HG02973 (cell line): Measurements from ENCODE around the gene FAHD1.

Experiments
- ATAC-seq: cut with Tn5 transposase; IDR thresholded peaks from one replicate; pipeline ENCODE4 v1.9.1; 2021; ENCODE audit warnings: moderate library complexity; ENCODE audit not compliant: unreplicated experiment

The FAHD1 gene

GRCh38 chr16:1826691-1827573, at the start of gene FAHD1, which contains the start of gene HAGH:
FAHD1 (plus strand) TSS chr16:1827206; CDS start chr16:1827239, 33 bp downstream.
HAGH (minus strand) TSS chr16:1826825; CDS start chr16:1826787, 38 bp downstream.
- peak; percentile 75 for ATAC-seq

- no peak for ATAC-seq
Measured at GRCh38 chr16:1777375-1778199, 49.4 kb upstream of the FAHD1 start.

GRCh38 chr16:1778200-1779179, 48.5 kb upstream of the FAHD1 start:
- no peak for ATAC-seq

GRCh38 chr16:1779234-1779701, 47.7 kb upstream of the FAHD1 start:
- no peak for ATAC-seq

GRCh38 chr16:1779741-1780676, 47.0 kb upstream of the FAHD1 start:
- ATAC-seq = no peak

GRCh38 chr16:1780677-1781072, 46.3 kb upstream of the FAHD1 start:
- ATAC-seq = no peak

GRCh38 chr16:1781254-1781653, 45.8 kb upstream of the FAHD1 start:
- no peak for ATAC-seq

GRCh38 chr16:1781758-1782407, 45.1 kb upstream of the FAHD1 start:
- ATAC-seq = peak; percentile 9

- ATAC-seq = peak; percentile 70
Measured at GRCh38 chr16:1782408-1783264, 44.4 kb upstream of the FAHD1 start, which contains the start of the genes NUBP2 and SPSB3. NUBP2 (plus strand) TSS chr16:1782960; CDS start chr16:1783021, 61 bp downstream. SPSB3 (minus strand) TSS chr16:1782571; CDS start chr16:1781483, 1,088 bp downstream.

GRCh38 chr16:1784977-1785845, 41.8 kb upstream of the FAHD1 start:
- ATAC-seq = no peak

- no peak for ATAC-seq
Measured at GRCh38 chr16:1785846-1786170, 41.2 kb upstream of the FAHD1 start.

GRCh38 chr16:1786242-1787055, 40.6 kb upstream of the FAHD1 start:
- ATAC-seq = no peak

- no peak for ATAC-seq
Measured at GRCh38 chr16:1787056-1787321, 40.0 kb upstream of the FAHD1 start.

- ATAC-seq = no peak
Measured at GRCh38 chr16:1787322-1788094, 39.5 kb upstream of the FAHD1 start.

- ATAC-seq = no peak
Measured at GRCh38 chr16:1788095-1788707, 38.8 kb upstream of the FAHD1 start.
